NCI-H128 (cell line): Measurements from ENCODE around the gene MFAP4.

Source experiments
- DNase-seq: peaks from one replicate; lab custom pipeline; 2025; ENCODE audit not compliant: unreplicated experiment; lab: John Stamatoyannopoulos, UW

Gene MFAP4

DNA sequence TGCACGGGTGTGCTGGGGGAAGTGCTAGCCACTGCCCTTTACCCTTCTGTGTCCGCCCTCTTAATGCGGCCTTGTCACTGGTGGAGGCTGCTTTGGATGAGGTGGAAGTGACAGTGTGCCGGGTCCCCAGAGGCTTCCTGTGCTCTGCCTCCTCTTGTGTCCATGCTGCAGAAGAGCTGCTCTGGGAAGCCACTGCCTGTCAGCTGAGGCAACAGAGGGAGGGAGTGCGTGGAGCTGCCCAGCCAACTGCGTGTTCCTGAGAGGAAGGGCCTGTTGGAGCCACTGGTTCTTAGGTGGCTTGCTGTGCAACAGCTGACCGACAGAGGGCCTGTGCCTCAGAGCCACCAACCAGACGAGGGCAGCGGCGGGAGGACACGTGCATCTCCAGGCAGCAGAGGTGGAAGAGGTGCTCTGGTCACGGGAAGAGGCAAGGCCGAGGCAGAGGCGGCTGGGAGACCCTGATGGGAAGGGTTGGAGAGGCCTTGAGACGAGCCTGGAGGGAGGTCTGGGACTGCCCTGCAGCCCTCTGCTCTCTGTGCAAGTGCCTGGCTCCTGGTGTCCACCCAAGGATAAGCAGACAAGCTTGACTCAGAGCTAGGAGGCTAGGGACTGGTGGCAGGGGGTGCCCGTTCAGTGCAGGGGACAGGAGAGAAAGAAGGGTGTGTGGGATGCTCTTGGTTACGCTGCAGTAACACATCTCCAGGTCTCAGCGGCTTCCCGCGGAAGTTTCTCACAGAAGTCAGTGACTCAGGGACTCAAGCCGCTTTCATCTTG, 49.9 kb downstream of the MFAP4 start:
- no peak for DNase-seq

DNA sequence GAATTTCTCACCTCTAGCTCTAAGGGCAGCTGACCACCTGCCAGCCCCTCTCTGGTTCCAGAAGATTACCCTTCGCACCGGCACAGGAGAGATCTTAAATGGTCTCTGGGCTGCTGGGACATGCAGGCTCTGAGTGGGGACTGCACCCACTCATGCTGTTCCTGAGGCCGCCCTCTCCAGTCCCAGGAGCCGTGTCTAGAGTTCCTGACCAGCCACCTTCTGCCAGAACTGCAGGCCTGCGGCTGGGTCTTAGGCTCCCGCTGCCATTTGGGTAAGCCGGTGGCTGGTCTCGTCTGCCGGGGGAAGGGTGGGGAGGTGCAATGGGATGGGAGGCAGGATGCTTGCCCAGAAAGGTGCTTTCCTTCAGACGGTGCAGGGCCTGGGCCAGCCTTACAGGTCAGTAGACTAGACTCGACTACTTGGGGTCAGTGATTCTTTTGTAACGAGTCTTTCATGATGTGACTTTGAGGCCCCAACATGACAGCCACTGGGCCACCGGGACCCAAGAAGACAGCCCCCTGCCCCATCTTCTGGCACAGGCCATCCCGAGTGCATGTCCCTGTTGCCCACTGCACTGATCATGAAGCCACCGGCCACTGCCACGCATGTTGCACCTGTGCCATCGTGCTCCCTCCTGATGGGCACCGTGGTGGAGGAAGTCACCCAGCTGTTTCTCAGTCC, 50.9 kb downstream of the MFAP4 start:
- DNase-seq, result no peak

DNA sequence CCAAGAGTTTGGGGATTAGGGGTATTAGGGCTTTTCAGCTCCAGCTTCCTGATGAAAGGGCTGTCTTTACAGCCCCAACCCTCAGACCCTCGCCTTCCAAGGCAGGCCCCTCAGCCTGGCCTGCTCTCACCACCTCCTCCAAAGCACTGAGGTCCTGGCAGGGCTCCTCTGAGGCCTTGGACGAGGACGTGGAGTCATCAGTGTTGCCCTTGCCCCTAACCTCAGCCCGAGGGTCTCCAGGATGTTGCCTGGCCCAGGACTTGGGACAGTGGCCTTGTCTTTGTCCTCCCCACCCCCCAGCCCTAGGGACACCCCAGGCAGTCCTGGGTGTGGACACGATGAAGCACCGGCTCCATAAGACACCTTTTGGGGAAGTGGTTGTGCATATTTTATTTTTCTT, 52.7 kb downstream of the MFAP4 start:
- DNase-seq, result no peak

DNA sequence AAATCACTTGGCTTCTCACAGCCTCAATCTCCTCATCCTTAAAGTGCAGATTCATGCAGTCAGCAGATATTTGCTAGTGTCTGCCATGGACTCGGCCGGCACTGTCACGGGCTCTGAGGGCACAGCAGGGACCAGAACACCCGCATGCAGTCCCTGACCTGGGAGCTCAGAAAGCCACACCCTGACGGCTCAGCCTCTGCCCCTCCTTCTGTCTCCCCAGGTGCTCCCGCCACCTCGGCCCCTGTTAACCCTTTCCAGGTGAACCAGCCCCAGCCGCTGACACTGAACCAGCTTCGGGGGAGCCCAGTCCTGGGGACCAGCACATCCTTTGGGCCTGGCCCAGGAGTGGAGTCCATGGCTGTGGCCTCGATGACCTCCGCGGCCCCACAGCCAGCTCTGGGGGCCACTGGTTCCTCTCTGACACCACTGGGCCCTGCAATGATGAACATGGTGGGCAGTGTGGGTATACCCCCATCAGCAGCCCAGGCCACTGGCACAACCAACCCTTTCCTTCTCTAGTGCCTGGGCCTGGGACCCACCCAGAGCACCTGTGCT, 53.2 kb downstream of the MFAP4 start:
- DNase-seq, result no peak
